Activated naive CD4-positive, alpha-beta T cell treated with anti-CD3 and anti-CD28 coated beads for 36 hours (primary cell): ENCODE data around the gene CCL25. TPM values are rescaled to one million over a fixed set of nuclear protein-coding genes. Genes with fewer than 3 reads are reported as not detected.
"Not testable (repeated sequence)": the region's sequence is repeated elsewhere in the genome, so short reads cannot be mapped to it uniquely, and the experiment has no call there.

Experiments used
- CTCF ChIA-PET: fragments of 350-600 bp; sonication (Branson Sonifier 250); formaldehyde crosslinking; loops from one replicate; lab custom pipeline; 2021; ENCODE audit warnings: antibody characterized with exemption; lab: Charles Lee
- DNase-seq: peaks from one replicate; pipeline ENCODE4 v3.0.0-alpha.2; 2020
- H3K27ac Mint-ChIP-seq: one replicate; pipeline ENCODE4 v1.8.0; 2021; ENCODE audit warnings: mild to moderate bottlenecking, mixed read lengths
- H3K27me3 Mint-ChIP-seq: one replicate; pipeline ENCODE4 v1.8.0; 2021; ENCODE audit warnings: low read depth, mixed read lengths
- H3K36me3 Mint-ChIP-seq: one replicate; pipeline ENCODE4 v1.8.0; 2021; ENCODE audit warnings: low read depth, mixed read lengths
- H3K4me1 Mint-ChIP-seq: one replicate; pipeline ENCODE4 v1.8.0; 2021; ENCODE audit warnings: low read depth, mixed read lengths
- H3K4me3 Mint-ChIP-seq: one replicate; pipeline ENCODE4 v1.8.0; 2021; ENCODE audit warnings: mild to moderate bottlenecking, moderate library complexity, mixed read lengths
- H3K9me3 Mint-ChIP-seq: one replicate; pipeline ENCODE4 v1.8.0; 2021; ENCODE audit warnings: mixed read lengths
- intact Hi-C: fragments of 100-400 bp; cut with micrococcal nuclease; formaldehyde crosslinking; loops from one replicate; pipeline ENCODE4 v1.15.1; 2023
- total RNA-seq, 2 experiments: library from RNA; stranded (reverse); gene quantifications; one replicate each; pipeline ENCODE4 v1.2.3, GENCODE V29; 2021

The CCL25 gene, protein sequence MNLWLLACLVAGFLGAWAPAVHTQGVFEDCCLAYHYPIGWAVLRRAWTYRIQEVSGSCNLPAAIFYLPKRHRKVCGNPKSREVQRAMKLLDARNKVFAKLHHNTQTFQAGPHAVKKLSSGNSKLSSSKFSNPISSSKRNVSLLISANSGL
- total RNA-seq, result not detected

DNA sequence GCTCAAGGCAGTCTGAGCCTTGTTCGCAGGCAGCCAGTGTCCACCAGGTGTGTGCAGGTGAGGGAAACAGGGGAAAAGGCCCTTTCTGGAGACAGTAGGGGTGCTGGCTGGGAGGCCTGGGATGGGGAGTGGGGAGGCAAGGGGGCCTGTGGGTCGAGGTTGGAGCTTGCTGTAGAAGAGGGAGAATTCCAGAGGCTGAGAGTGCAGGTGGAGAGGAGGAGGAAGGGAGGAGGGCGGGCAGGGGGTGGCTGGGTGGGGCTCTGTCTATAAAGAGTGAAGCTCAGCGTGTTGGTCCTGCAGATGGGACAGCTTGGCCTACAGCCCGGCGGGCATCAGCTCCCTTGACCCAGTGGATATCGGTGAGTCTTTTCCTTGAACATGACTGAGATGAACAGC lies at the start of gene CCL25:
TSS of gene CCL25 (plus strand) at position 297 of the 396 bp plus-strand sequence. CDS start 290 bp downstream, outside the sequence.
- Mint-ChIP-seq H3K27me3 (no peaks in the 10 kb centered on the region), H3K4me1 (peaks cover 12% of the 10 kb centered on the region), H3K36me3 (no peaks in the 10 kb centered on the region), H3K27ac (no peak within 1 kb of the TSS), H3K9me3 (no peaks in the 10 kb centered on the region), H3K4me3 (no peak within 1 kb of the TSS)
- no peak for DNase-seq
- intact Hi-C loops, result loop anchor here (5.0 kb wide), 1 partner anchor 110 kb away; the partner anchor contains the start of gene TIMM44
- CTCF ChIA-PET, result interaction anchor here (0.6 kb wide), 1 partner anchor 385 kb away, joined by 3 read pairs; no protein-coding TSS in a partner anchor

DNA sequence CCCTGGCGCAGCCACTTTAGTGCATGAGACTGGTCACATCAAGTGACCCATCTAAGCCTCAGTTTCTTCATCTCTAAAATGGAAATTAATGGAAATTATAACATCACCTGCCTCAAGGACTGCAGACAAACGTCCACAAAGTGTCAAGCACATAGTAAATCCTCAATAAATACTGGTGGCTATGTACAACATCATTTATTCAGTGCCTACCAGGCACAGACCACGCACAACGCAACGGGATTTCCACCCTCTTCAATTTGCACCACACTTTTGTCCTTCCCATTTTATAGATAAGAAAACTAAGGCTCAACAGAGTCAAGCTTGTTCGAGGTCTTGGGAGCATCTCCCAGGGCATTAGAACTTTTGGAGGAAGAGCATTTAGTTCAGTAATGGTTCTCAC lies 48.6 kb upstream of the CCL25 start:
- H3K27ac Mint-ChIP-seq, result no peak overlapping the region
- intact Hi-C loops, result loop anchor here (10.0 kb wide), 2 partner anchors 139 to 441 kb away; partner anchors contain the start of gene HNRNPM
- H3K9me3 Mint-ChIP-seq, result no peaks in the 10 kb centered on the region
- peaks cover 42% of the 10 kb centered on the region for H3K4me1 Mint-ChIP-seq
- H3K4me3 Mint-ChIP-seq, result peak overlapping the region; percentile 94
- peaks cover 10% of the 10 kb centered on the region for H3K36me3 Mint-ChIP-seq
- CTCF ChIA-PET, result interaction anchor here (0.6 to 2.3 kb wide), 4 partner anchors 14 to 866 kb away, joined by 3 to 18 read pairs (median 4); partner anchors contain the start of gene TIMM44
- no peaks in the 10 kb centered on the region for H3K27me3 Mint-ChIP-seq
- DNase-seq, result no peak

DNA sequence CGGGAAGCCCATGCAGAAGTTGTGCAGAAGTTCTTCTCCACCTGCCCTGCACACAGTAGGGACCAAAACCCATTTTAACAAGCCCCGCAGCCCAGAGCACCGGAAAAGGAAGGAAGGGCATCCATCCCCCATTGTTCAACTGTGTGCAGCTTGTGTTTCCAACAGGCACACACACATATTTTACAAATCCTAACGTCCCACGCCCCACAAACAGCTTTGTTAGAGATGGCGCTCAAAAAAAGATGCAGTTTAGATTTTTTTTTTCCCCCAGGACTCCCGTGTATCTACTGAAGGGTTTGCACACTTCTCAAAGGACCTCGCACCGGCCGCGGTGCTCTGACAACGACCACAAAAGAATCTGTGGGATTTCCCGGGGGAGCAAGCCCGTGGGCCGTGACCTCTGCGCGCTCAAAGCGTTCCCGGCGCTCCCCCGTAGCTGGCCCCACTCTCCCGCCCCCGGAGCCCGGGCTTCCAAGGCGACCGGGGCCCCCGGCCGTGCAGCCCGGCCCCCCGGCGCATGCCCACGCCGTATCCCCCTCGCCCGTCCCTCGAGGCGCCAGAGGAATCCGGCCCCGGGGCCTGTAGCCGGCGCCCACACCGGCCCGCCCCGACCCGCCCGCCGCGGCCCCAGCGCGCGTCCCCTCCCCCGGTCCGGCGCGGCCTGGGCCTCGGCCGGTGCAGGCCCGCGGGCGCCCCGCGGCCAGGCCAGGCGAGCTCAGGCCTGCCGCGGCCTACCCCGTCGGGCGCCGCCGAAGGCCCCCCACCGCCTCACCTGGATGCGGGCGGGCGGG lies 47.6 kb upstream of the CCL25 start:
- intact Hi-C loops, result loop anchor here (1.0 to 10.0 kb wide), 3 partner anchors 140 to 440 kb away; partner anchors contain the start of genes HNRNPM, NDUFA7 and RPS28
- Mint-ChIP-seq H3K36me3 (peaks cover 10% of the 10 kb centered on the region), H3K4me1 (peaks cover 39% of the 10 kb centered on the region), H3K9me3 (no peaks in the 10 kb centered on the region), H3K27me3 (no peaks in the 10 kb centered on the region), H3K4me3 (peak overlapping the region; percentile 94), H3K27ac (peak overlapping the region; percentile 78)
- CTCF ChIA-PET, result interaction anchor here (0.6 to 1.6 kb wide), 4 partner anchors 14 to 867 kb away, joined by 3 to 5 read pairs (median 4); no protein-coding TSS in a partner anchor
- peak; percentile 22 for DNase-seq

DNA sequence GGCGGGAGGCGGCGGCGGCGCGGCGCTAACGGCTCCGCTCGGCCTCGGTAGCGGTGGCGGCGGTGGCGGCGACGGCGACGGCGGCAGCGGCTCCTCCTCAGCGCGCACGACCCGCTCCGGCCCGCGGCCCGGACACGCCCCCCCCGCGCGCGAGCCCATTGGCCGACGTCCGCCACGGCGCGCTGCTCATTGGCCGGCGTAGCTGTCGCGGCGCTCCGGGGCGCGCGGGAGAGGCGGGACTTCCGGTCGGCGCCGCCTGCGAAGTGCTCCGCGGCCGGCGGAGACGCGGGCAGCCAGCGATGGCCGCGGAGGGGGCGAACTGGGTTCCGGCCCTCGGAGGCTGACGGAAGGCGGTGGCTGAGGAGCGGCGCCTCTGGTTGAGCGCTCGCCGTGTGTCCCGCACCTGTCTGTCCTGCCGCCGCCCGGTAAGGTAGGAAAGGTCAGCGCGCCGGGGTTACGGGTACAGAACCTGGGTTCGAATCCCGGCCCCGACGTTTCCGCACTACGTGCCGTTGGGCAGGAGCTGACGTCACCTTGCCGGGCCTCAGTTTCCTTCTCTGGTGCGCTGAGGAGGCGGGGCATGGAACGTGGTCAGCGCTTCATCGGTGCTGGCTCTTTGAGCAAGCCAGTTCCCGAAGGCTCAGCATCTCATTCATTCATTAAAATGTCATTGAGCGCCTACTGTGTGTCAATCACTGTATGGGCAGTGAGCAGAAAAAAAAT lies 46.9 kb upstream of the CCL25 start, which contains the start of gene ELAVL1:
TSS of gene ELAVL1 (minus strand) at position 108 of the 723 bp plus-strand sequence. CDS start 13,826 bp downstream, outside the sequence.
- H3K9me3 Mint-ChIP-seq, result no peaks in the 10 kb centered on the region
- intact Hi-C loops, result loop anchor here (1.0 to 10.0 kb wide), 3 partner anchors 141 to 439 kb away; partner anchors contain the start of genes HNRNPM, NDUFA7 and RPS28
- DNase-seq, result peak; percentile 89
- H3K27me3 Mint-ChIP-seq, result no peaks in the 10 kb centered on the region
- peak within 1 kb of the TSS; percentile 78 for H3K27ac Mint-ChIP-seq
- CTCF ChIA-PET, result interaction anchor here (0.6 to 1.8 kb wide), 3 partner anchors 62 to 261 kb away, joined by 3 to 5 read pairs (median 5); partner anchors contain the start of gene TIMM44
- peak within 1 kb of the TSS; percentile 94 for H3K4me3 Mint-ChIP-seq
- H3K36me3 Mint-ChIP-seq, result peaks cover 10% of the 10 kb centered on the region
- peaks cover 35% of the 10 kb centered on the region for H3K4me1 Mint-ChIP-seq

DNA sequence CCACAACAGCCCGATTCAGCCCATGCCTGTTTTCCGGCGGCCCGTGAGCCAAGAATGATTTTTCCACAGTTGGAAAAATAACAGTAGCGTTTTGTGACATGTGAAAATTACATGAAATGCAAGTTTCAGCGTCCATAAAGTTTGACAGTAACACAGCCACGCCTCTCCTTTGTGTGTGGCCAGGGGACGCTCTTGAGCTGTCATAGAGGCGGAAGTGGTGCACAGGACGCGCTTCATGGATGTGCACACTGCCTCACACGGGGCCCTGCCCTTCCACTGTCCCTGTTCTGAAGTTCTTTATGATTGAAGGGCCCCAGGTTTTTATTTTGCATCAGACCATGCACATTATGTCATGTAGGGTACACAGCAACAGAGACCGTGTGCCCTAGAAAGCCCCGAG lies 34.8 kb upstream of the CCL25 start:
- H3K9me3 Mint-ChIP-seq, result no peaks in the 10 kb centered on the region
- CTCF ChIA-PET, result interaction anchor here (0.6 kb wide), 1 partner anchor 15 kb away, joined by 3 read pairs; no protein-coding TSS in a partner anchor
- H3K36me3 Mint-ChIP-seq, result peaks cover 3% of the 10 kb centered on the region
- intact Hi-C loops, result loop anchor here (5.0 kb wide), 1 partner anchor 234 kb away; no protein-coding TSS in a partner anchor
- no peak overlapping the region for H3K4me3 Mint-ChIP-seq
- H3K27me3 Mint-ChIP-seq, result no peaks in the 10 kb centered on the region
- H3K4me1 Mint-ChIP-seq, result peaks cover 2% of the 10 kb centered on the region
- H3K27ac Mint-ChIP-seq, result no peak overlapping the region
- DNase-seq, result peak; percentile 49

DNA sequence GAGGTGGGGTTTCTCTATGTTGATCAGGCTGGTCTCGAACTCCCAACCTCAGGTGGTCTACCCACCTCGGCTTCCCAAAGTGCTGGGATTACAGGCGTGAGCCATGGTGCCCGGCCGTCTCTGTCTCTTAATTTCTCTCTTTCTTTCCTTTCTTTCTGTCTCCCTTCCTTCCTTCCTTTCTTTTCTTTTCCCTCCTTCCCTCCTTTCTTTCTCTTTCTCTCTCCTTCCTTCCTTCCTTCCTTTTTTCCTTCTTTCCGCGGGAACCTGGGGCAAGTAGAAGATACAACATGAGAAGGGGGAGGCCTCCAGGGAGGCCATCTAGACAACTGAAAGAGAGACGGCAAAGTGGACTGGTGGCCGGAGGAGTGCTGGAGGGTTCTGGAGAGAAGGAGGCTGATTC lies 31.9 kb upstream of the CCL25 start:
- intact Hi-C loops, result no loop called here
- peaks cover 3% of the 10 kb centered on the region for H3K36me3 Mint-ChIP-seq
- DNase-seq, result no peak
- no peaks in the 10 kb centered on the region for H3K9me3 Mint-ChIP-seq
- no peak overlapping the region for H3K4me3 Mint-ChIP-seq
- H3K4me1 Mint-ChIP-seq, result peaks cover 2% of the 10 kb centered on the region
- no peak overlapping the region for H3K27ac Mint-ChIP-seq
- H3K27me3 Mint-ChIP-seq, result no peaks in the 10 kb centered on the region
- CTCF ChIA-PET, result no interaction called here

DNA sequence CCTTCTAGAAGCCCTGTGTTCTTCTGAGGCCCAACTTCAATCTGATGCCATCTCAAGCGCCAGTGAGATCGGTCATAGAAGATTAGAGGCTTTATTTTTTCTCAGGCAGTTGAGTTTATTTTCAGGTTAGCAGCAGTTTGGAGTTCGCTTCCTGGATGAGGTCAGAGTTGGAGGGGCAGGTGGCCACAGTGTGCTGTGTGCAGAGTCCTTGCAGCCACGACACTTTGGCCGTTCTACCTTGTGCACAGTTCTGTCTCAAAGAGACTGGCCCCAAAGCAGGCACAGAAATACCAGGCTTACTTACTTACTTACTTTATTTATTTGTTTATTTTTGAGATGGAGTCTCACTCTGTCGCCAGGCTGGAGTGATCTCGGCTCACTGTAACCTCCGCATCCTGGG lies 31.2 kb upstream of the CCL25 start:
- Mint-ChIP-seq H3K27ac (no peak overlapping the region), H3K9me3 (no peaks in the 10 kb centered on the region), H3K36me3 (peaks cover 1% of the 10 kb centered on the region), H3K4me1 (peaks cover 2% of the 10 kb centered on the region), H3K4me3 (no peak overlapping the region), H3K27me3 (no peaks in the 10 kb centered on the region)
- intact Hi-C loops, result no loop called here
- CTCF ChIA-PET, result interaction anchor here (0.6 kb wide), 1 partner anchor 11 kb away, joined by 3 read pairs; no protein-coding TSS in a partner anchor
- DNase-seq, result no peak

DNA sequence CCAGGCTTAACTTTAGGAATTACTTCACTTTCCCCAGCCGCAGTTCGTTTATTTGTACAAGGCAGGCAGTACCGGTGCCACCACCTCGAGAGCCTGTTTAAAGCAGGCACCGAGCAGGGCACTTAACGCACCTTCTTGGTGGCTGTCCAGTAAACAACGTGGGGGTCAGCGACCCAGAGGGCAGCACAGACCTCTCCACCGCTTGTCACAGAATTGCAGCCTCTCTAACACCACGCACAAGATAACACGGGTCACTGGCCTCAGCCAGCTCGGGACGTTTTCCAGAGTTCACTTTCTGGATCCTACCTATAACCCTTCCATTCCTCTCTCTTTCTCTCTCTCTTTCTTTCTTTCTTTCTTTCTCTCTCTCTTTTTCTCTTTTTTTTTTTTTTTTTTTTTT lies 30.3 kb upstream of the CCL25 start:
- intact Hi-C loops, result no loop called here
- Mint-ChIP-seq H3K27me3 (no peaks in the 10 kb centered on the region), H3K9me3 (no peaks in the 10 kb centered on the region), H3K4me1 (peaks cover 2% of the 10 kb centered on the region), H3K36me3 (peaks cover 1% of the 10 kb centered on the region), H3K27ac (no peak overlapping the region), H3K4me3 (no peak overlapping the region)
- CTCF ChIA-PET, result no interaction called here
- DNase-seq, result no peak

DNA sequence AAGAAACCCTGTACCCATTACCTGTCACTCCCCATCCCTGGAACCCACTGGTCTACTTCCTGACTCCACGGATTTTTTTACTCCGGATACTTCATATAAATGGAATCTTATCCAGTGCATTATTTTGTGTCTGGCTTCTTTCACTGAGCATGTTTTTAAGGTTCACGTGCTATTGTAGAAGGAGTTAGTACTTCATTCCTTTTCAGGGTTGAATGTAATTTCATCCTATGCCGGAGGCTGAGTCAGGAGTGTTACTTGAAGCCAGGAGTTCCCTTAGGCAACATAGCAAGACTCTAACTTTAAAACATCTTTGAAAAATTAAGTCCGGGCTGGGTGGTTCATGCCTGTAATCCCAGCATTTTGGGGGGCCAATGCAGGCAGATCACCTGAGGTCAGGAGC lies 29.2 kb upstream of the CCL25 start:
- no peak overlapping the region for H3K27ac Mint-ChIP-seq
- intact Hi-C loops, result no loop called here
- H3K9me3 Mint-ChIP-seq, result no peaks in the 10 kb centered on the region
- no peaks in the 10 kb centered on the region for H3K27me3 Mint-ChIP-seq
- DNase-seq, result no peak
- H3K4me1 Mint-ChIP-seq, result no peaks in the 10 kb centered on the region
- H3K36me3 Mint-ChIP-seq, result no peaks in the 10 kb centered on the region
- CTCF ChIA-PET, result no interaction called here
- no peak overlapping the region for H3K4me3 Mint-ChIP-seq

DNA sequence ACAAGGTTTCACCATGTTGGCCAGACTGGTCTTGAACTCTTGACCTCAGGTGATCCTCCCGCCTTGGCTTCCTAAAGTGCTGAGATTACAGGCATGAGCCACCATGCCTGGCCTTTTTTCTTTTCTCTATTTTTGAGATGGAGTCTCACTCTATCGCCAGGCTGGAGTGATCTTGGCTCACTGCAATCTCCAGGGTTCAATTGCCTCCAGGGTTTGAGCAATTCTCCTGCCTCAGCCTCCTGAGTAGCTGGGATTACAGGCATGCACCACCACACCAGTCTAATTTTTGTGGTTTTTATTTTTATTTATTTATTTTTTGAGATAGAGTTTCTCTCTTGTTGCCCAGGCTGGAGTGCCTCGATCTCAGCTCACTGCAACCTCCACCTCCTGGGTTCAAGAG lies 28.3 kb upstream of the CCL25 start:
- H3K27me3 Mint-ChIP-seq, H3K9me3 Mint-ChIP-seq, H3K4me3 Mint-ChIP-seq, DNase-seq, intact Hi-C loops, CTCF ChIA-PET, H3K36me3 Mint-ChIP-seq, H3K4me1 Mint-ChIP-seq, H3K27ac Mint-ChIP-seq: not testable (repeated sequence)

DNA sequence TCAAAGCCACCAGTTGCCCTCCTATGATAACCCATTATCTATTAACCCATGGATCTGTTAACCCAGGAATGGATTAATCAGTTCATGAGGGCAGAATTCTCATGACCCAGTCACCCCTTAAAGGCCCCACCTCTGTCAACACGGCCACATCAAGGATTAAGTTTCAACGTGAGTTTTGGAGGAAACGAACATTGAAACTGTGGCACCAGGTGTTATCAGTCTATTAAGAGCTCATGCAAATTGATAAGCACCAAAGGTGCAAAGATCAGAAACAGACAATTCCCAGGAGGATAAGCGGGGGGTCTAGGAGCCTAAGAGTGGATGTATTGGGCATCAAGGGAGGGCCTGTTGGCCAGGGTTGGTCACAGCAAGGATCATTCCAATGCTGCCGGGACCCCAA lies 27.2 kb upstream of the CCL25 start:
- Mint-ChIP-seq H3K36me3 (no peaks in the 10 kb centered on the region), H3K4me1 (no peaks in the 10 kb centered on the region), H3K9me3 (no peaks in the 10 kb centered on the region), H3K4me3 (no peak overlapping the region), H3K27me3 (no peaks in the 10 kb centered on the region), H3K27ac (no peak overlapping the region)
- no peak for DNase-seq
- CTCF ChIA-PET, result no interaction called here
- intact Hi-C loops, result no loop called here
